PFSK-1 (cell line): ENCODE results near the gene PANX1.

Experiments used
- POLR2AphosphoS5 ChIP-seq: IDR thresholded peaks from 2 replicates; pipeline ENCODE4 v1.6.1; 2012; ENCODE audit warnings: low read depth, mild to moderate bottlenecking, control low read depth, low read length, moderate library complexity
- TAF1 ChIP-seq: IDR thresholded peaks from 2 replicates; pipeline ENCODE4 v1.6.1; 2012; ENCODE audit warnings: low read length, control low read depth, borderline replicate concordance; ENCODE audit not compliant: insufficient read depth

- TF ChIP-seq POLR2AphosphoS5 (no peak), TAF1 (no peak)
These were observed 16.3 kb upstream of the PANX1 start for GRCh38 chr11:94112206-94112953.
